HepG2 (cell line): ENCODE results near the gene PCNX1. TPM values are rescaled to one million over a fixed set of nuclear protein-coding genes. Genes with fewer than 3 reads are reported as not detected.

Experiments used
- BHLHE40 ChIP-seq: IDR thresholded peaks from 2 replicates; pipeline ENCODE4 v1.6.1; 2011; ENCODE audit warnings: low read length, improper control_type of control experiment
- BRCA1 ChIP-seq: sonication (generic); formaldehyde crosslinking; IDR thresholded peaks from 2 replicates; pipeline ENCODE4 v1.4.0; 2020; ENCODE audit warnings: missing genetic modification reagents
- DR1 ChIP-seq: sonication (generic); formaldehyde crosslinking; IDR thresholded peaks from 2 replicates; pipeline ENCODE4 v1.8.0; 2021; ENCODE audit warnings: mild to moderate bottlenecking, missing genetic modification reagents, inconsistent platforms
- EED ChIP-seq: sonication (generic); formaldehyde crosslinking; IDR thresholded peaks from 2 replicates; pipeline ENCODE4 v1.5.0; 2020; ENCODE audit warnings: mild to moderate bottlenecking, missing genetic modification reagents
- HES4 ChIP-seq: sonication (generic); formaldehyde crosslinking; IDR thresholded peaks from 2 replicates; pipeline ENCODE4 v1.9.0; 2021; ENCODE audit warnings: mild to moderate bottlenecking, missing genetic modification reagents, borderline replicate concordance
- MIXL1 ChIP-seq: IDR thresholded peaks from 2 replicates; pipeline ENCODE4 v1.6.1; 2016
- MLXIP ChIP-seq: sonication (generic); formaldehyde crosslinking; IDR thresholded peaks from 2 replicates; pipeline ENCODE4 v1.9.0; 2021; ENCODE audit warnings: missing genetic modification reagents, borderline replicate concordance
- NFYC ChIP-seq: IDR thresholded peaks from 2 replicates; pipeline ENCODE4 v1.6.1; 2016; ENCODE audit warnings: missing genetic modification reagents, missing compliant biosample characterization
- NR2C2 ChIP-seq: sonication (generic); formaldehyde crosslinking; IDR thresholded peaks from 2 replicates; pipeline ENCODE4 v1.4.0; 2020; ENCODE audit warnings: missing genetic modification reagents, mild to moderate bottlenecking, moderate library complexity, borderline replicate concordance
- PAX8 ChIP-seq: sonication (generic); formaldehyde crosslinking; IDR thresholded peaks from 2 replicates; pipeline ENCODE4 v1.8.0; 2022; ENCODE audit warnings: mild to moderate bottlenecking, missing genetic modification reagents, borderline replicate concordance
- PHB2 ChIP-seq: fragments of 450-650 bp; IDR thresholded peaks from 2 replicates; pipeline ENCODE4 v1.6.1; 2018; ENCODE audit not compliant: partially characterized antibody
- POGK ChIP-seq: sonication (generic); formaldehyde crosslinking; conservative IDR thresholded peaks from 2 replicates; pipeline ENCODE4 v1.8.0; 2022; ENCODE audit warnings: mild to moderate bottlenecking, moderate library complexity, missing genetic modification reagents
- SOX6 ChIP-seq, 2 experiments: fragments of 450-650 bp in 1 of 2; sonication (generic) in 1 of 2; formaldehyde crosslinking in 1 of 2; IDR thresholded peaks; 2 replicates each; pipeline versions ENCODE4 v1.4.0 to v1.6.1; 2017 to 2020; ENCODE audit warnings: antibody characterized with exemption in 1 of 2, mild to moderate bottlenecking in 1 of 2, missing genetic modification reagents in 1 of 2
- TAF1 ChIP-seq: sonication (generic); formaldehyde crosslinking; IDR thresholded peaks from 2 replicates; pipeline ENCODE4 v1.4.0; 2020; ENCODE audit warnings: missing genetic modification reagents
- TEAD3 ChIP-seq: optimal IDR thresholded peaks from 2 replicates; pipeline ENCODE3; 2016; ENCODE audit warnings: borderline replicate concordance
- ZFX ChIP-seq: sonication (generic); formaldehyde crosslinking; IDR thresholded peaks from 2 replicates; pipeline ENCODE4 v1.4.0; 2020; ENCODE audit warnings: mild to moderate bottlenecking, low read depth, missing genetic modification reagents, moderate library complexity
- ZNF180 ChIP-seq: sonication (generic); formaldehyde crosslinking; IDR thresholded peaks from 2 replicates; pipeline ENCODE4 v1.4.0; 2020; ENCODE audit warnings: low read depth, missing genetic modification reagents, borderline replicate concordance
- ZNF260 ChIP-seq: sonication (generic); formaldehyde crosslinking; IDR thresholded peaks from 2 replicates; pipeline ENCODE4 v1.4.0; 2020; ENCODE audit warnings: missing genetic modification reagents, low read depth, mild to moderate bottlenecking, borderline replicate concordance
- ZNF547 ChIP-seq: sonication (generic); formaldehyde crosslinking; IDR thresholded peaks from 2 replicates; pipeline ENCODE4 v1.5.1; 2020; ENCODE audit warnings: mild to moderate bottlenecking, missing genetic modification reagents
- ZNF562 ChIP-seq: sonication (generic); formaldehyde crosslinking; IDR thresholded peaks from 2 replicates; pipeline ENCODE4 v1.8.0; 2022; ENCODE audit warnings: missing genetic modification reagents, borderline replicate concordance
- ZNF574 ChIP-seq: sonication (generic); formaldehyde crosslinking; IDR thresholded peaks from 2 replicates; pipeline ENCODE4 v1.4.0; 2020; ENCODE audit warnings: missing genetic modification reagents
- ZNF816 ChIP-seq: sonication (generic); formaldehyde crosslinking; IDR thresholded peaks from 2 replicates; pipeline ENCODE4 v1.8.0; 2022; ENCODE audit warnings: missing genetic modification reagents, mild to moderate bottlenecking, borderline replicate concordance
- ZSCAN21 ChIP-seq: sonication (generic); formaldehyde crosslinking; IDR thresholded peaks from 2 replicates; pipeline ENCODE4 v1.8.0; 2022; ENCODE audit warnings: mild to moderate bottlenecking, missing genetic modification reagents, moderate library complexity, borderline replicate concordance
- polyA plus RNA-seq, 8 experiments: library from polyadenylated mRNA; depleted of rRNA in 3 of 8; stranded (reverse) in 7 of 8; unstranded in 1 of 8; fragments of >200 nt; fragmentation: Illumina TruSeq in 4 of 8; extraction: Trizol in 4 of 8; gene quantifications; 2 replicates each; pipeline versions ENCODE4 v1.2.1 to v1.2.3, GENCODE V29; 2011 to 2016; ENCODE audit warnings: low read depth in 4 of 8, missing spikeins in 1 of 8, mixed read lengths in 1 of 8; ENCODE audit not compliant: insufficient read depth in 1 of 8
- total RNA-seq, 5 experiments: library from RNA; depleted of rRNA; stranded (reverse); fragments of >200 nt; fragmentation: Illumina TruSeq; extraction: Trizol; gene quantifications; 2 replicates each; pipeline ENCODE4 v1.2.3, GENCODE V29; 2016; ENCODE audit warnings: low read depth in 1 of 5

The PCNX1 gene
- total and polyA plus RNA-seq, 2 of the 13 experiments (the other 11 are each of a cell fraction or from before 2014, with no cell fraction given) = 24.9 to 30.3 TPM

- no peak for TF ChIP-seq MLXIP (CRISPR knock-in tag)
- peak; percentile 78; the same call in 1 of the 2 replicates for TF ChIP-seq TAF1 (CRISPR knock-in tag)
- peak; percentile 10 for TF ChIP-seq TEAD3 (CRISPR knock-in tag)
- TF ChIP-seq ZNF574 (CRISPR knock-in tag) = peak; percentile 50; the same call in 1 of the 2 replicates
- TF ChIP-seq SOX6 (IDR thresholded peaks at IDR 0.05) = no peak
- no peak; the same call in 1 of the 2 replicates for TF ChIP-seq SOX6 (CRISPR knock-in tag; IDR thresholded peaks at IDR 0.05)
- TF ChIP-seq ZFX (CRISPR knock-in tag) = no peak; the same call in none of the 2 replicates
- TF ChIP-seq ZNF562 = no peak
- TF ChIP-seq DR1 (CRISPR knock-in tag) = no peak
- no peak for TF ChIP-seq ZSCAN21 (CRISPR knock-in tag)
- no peak for TF ChIP-seq BRCA1 (CRISPR knock-in tag)
- TF ChIP-seq NR2C2 (CRISPR knock-in tag) = no peak
- no peak for TF ChIP-seq BHLHE40
- TF ChIP-seq ZNF260 (CRISPR knock-in tag) = no peak
- TF ChIP-seq EED (CRISPR knock-in tag) = no peak
- no peak for TF ChIP-seq ZNF816
- no peak for TF ChIP-seq ZNF180 (CRISPR knock-in tag)
- TF ChIP-seq NFYC (CRISPR knock-in tag) = no peak
- no peak for TF ChIP-seq MIXL1 (CRISPR knock-in tag)
- peak; percentile 75; the same call in 1 of the 2 replicates for TF ChIP-seq POGK (CRISPR knock-in tag)
- no peak for TF ChIP-seq PHB2
- no peak; the same call in 1 of the 2 replicates for TF ChIP-seq ZNF547 (CRISPR knock-in tag)
- no peak for TF ChIP-seq HES4
- no peak for TF ChIP-seq PAX8 (CRISPR knock-in tag)
Observed at GRCh38 chr14:70907176-70907995, at the start of gene PCNX1 (continued).
